Stimulated activated CD8-positive, alpha-beta memory T cell treated with anti-CD3 and anti-CD28 coated beads, Interleukin-2, amount 100 ng/mL, for 48 hours (primary cell): ENCODE measurements around the gene GALNT15.

Experiments used
- DNase-seq, 2 donors: peaks; one replicate each; pipeline ENCODE4 v3.0.0-alpha.2; 2020; ENCODE audit warnings: low read depth in 2 of 2

The GALNT15 gene

GRCh38 chr3:16224325-16224724, 49.8 kb downstream of the GALNT15 start:
- DNase-seq: no peak

GRCh38 chr3:16227566-16227965, 53.1 kb downstream of the GALNT15 start:
- no peak for DNase-seq

- no peak for DNase-seq
Measured at GRCh38 chr3:16229681-16230080, 55.2 kb downstream of the GALNT15 start.

GRCh38 chr3:16231983-16232382, 57.5 kb downstream of the GALNT15 start:
- no peak for DNase-seq

GRCh38 chr3:16233806-16234205, 59.3 kb downstream of the GALNT15 start:
- DNase-seq: no peak

GRCh38 chr3:16234281-16234680, 59.8 kb downstream of the GALNT15 start:
- no peak for DNase-seq

- DNase-seq: no peak
Measured at GRCh38 chr3:16236030-16236639, 61.7 kb downstream of the GALNT15 start.

GRCh38 chr3:16236856-16237393, 62.4 kb downstream of the GALNT15 start:
- no peak for DNase-seq

- no peak for DNase-seq
Measured at GRCh38 chr3:16239086-16239770, 64.7 kb downstream of the GALNT15 start.

GRCh38 chr3:16239780-16240179, 65.3 kb downstream of the GALNT15 start:
- no peak for DNase-seq

GRCh38 chr3:16240229-16241023, 65.9 kb downstream of the GALNT15 start:
- no peak for DNase-seq

GRCh38 chr3:16241225-16241624, 66.7 kb downstream of the GALNT15 start:
- DNase-seq: no peak

- no peak for DNase-seq
Measured at GRCh38 chr3:16242177-16242576, 67.7 kb downstream of the GALNT15 start.

GRCh38 chr3:16243706-16244490, 69.4 kb downstream of the GALNT15 start:
- DNase-seq: no peak

GRCh38 chr3:16245609-16246008, 71.1 kb downstream of the GALNT15 start:
- DNase-seq: no peak

- peak; percentile 42 to 56 for DNase-seq
Measured at GRCh38 chr3:16247282-16248061, 73.0 kb downstream of the GALNT15 start.

GRCh38 chr3:16248556-16248955, 74.1 kb downstream of the GALNT15 start:
- no peak for DNase-seq

GRCh38 chr3:16249336-16249735, 74.9 kb downstream of the GALNT15 start:
- no peak for DNase-seq

- DNase-seq: no peak
Measured at GRCh38 chr3:16249886-16250285, 75.4 kb downstream of the GALNT15 start.

- no peak for DNase-seq
Measured at GRCh38 chr3:16251316-16252085, 77.0 kb downstream of the GALNT15 start.
